HG02588 (cell line): ENCODE data around the gene P2RY8.
A peak's percentile ranks its signal among the peaks of the same experiment; 100 is the strongest.
"Not testable (repeated sequence)": the region's sequence is repeated elsewhere in the genome, so short reads cannot be mapped to it uniquely, and the experiment has no call there.

ENCODE experiments used
- ATAC-seq: cut with Tn5 transposase; IDR thresholded peaks from one replicate; pipeline ENCODE4 v1.9.1; 2021; ENCODE audit warnings: mild to moderate bottlenecking, moderate library complexity; ENCODE audit not compliant: unreplicated experiment

P2RY8 gene

GRCh38 chrX:1466232-1466661, 70.7 kb downstream of the P2RY8 start:
- no peak for ATAC-seq

- no peak for ATAC-seq
Measured at GRCh38 chrX:1465286-1466231, 71.4 kb downstream of the P2RY8 start.

GRCh38 chrX:1464971-1465285, 72.1 kb downstream of the P2RY8 start:
- ATAC-seq: no peak

- no peak for ATAC-seq
Measured at GRCh38 chrX:1464041-1464970, 72.7 kb downstream of the P2RY8 start.

GRCh38 chrX:1463581-1463980, 73.4 kb downstream of the P2RY8 start:
- ATAC-seq: no peak

- no peak for ATAC-seq
Measured at GRCh38 chrX:1462596-1463251, 74.3 kb downstream of the P2RY8 start.

- ATAC-seq: no peak
Measured at GRCh38 chrX:1462110-1462509, 74.9 kb downstream of the P2RY8 start.

GRCh38 chrX:1455948-1456280, 81.1 kb downstream of the P2RY8 start:
- ATAC-seq: no peak

GRCh38 chrX:1453951-1454785, 82.8 kb downstream of the P2RY8 start:
- peak; percentile 30 for ATAC-seq

GRCh38 chrX:1453395-1453783, 83.6 kb downstream of the P2RY8 start:
- ATAC-seq: peak; percentile 9

GRCh38 chrX:1452516-1453394, 84.2 kb downstream of the P2RY8 start, which contains the start of gene ASMTL:
Gene ASMTL, minus strand, starts transcription at chrX:1452909. Its CDS starts 69 bp downstream, at chrX:1452840.
- ATAC-seq: peak; percentile 76

- no peak for ATAC-seq
Measured at GRCh38 chrX:1451661-1452515, 85.1 kb downstream of the P2RY8 start.

GRCh38 chrX:1451251-1451660, 85.7 kb downstream of the P2RY8 start:
- ATAC-seq: no peak

GRCh38 chrX:1450361-1451161, 86.4 kb downstream of the P2RY8 start:
- ATAC-seq: no peak

GRCh38 chrX:1449823-1450149, 87.2 kb downstream of the P2RY8 start:
- ATAC-seq: no peak

GRCh38 chrX:1449036-1449822, 87.8 kb downstream of the P2RY8 start:
- ATAC-seq: no peak

- ATAC-seq: not testable (repeated sequence)
Measured at GRCh38 chrX:1448573-1449001, 88.4 kb downstream of the P2RY8 start.
